Heart right ventricle (tissue), 16 donors: ENCODE measurements around the gene SCRN2. TPM values are rescaled to one million over a fixed set of nuclear protein-coding genes. Genes with fewer than 3 reads are reported as not detected.

ENCODE experiments used
- ATAC-seq, 8 donors: fragments of 200-7000 bp; cut with Tn5 transposase; one replicate each; pipeline ENCODE4 v1.9.1; 2020; ENCODE audit warnings: mild to moderate bottlenecking in 8 of 8, moderate library complexity in 8 of 8, moderate number of reproducible peaks in 1 of 8
- DNase-seq, 2 donors: peaks; one replicate each; pipeline ENCODE4 v3.0.0-alpha.2; 2020
- H3K27ac ChIP-seq, 10 donors: fragments of 200-600 bp; sonication (generic) in 2 of 10; one replicate each; pipeline versions ENCODE4 v1.5.0 to v1.8.0; 2020 to 2022; ENCODE audit warnings: mild to moderate bottlenecking in 3 of 10
- H3K27me3 ChIP-seq, 7 donors: fragments of 200-600 bp; one replicate each; pipeline ENCODE4 v1.8.0; 2021 to 2022; ENCODE audit warnings: mild to moderate bottlenecking in 2 of 7
- H3K36me3 ChIP-seq, 9 donors: fragments of 200-600 bp; sonication (generic) in 1 of 9; one replicate each; pipeline versions ENCODE4 v1.5.0 to v1.8.0; 2020 to 2022; ENCODE audit warnings: mild to moderate bottlenecking in 2 of 9
- H3K4me1 ChIP-seq, 9 donors: fragments of 200-600 bp; sonication (generic) in 1 of 9; one replicate each; pipeline versions ENCODE4 v1.5.0 to v1.8.0; 2020 to 2022; ENCODE audit warnings: mild to moderate bottlenecking in 4 of 9
- H3K4me3 ChIP-seq, 10 donors: fragments of 200-600 bp; sonication (generic) in 2 of 10; one replicate each; pipeline versions ENCODE4 v1.5.0 to v1.8.0; 2020 to 2022; ENCODE audit warnings: mild to moderate bottlenecking in 7 of 10, moderate library complexity in 2 of 10
- H3K9me3 ChIP-seq, 11 donors: fragments of 200-600 bp in 10 of 11; sonication (generic) in 2 of 11; one replicate each; pipeline versions ENCODE4 v1.5.0 to v1.8.0; 2013 to 2022; ENCODE audit warnings: mild to moderate bottlenecking in 2 of 11, control low read depth in 1 of 11, moderate library complexity in 1 of 11
- WGBS, 2 donors: extraction: QIAGEN DNeasy Blood & Tissue Kit; methylation state at CpG; one replicate each; pipeline ENCODE4 v1.1.7; 2013; ENCODE audit warnings: inconsistent platforms in 1 of 2; 5-methylcytosine and 5-hydroxymethylcytosine counted together
- intact Hi-C, 10 donors: fragments of 100-400 bp; cut with DNase I; formaldehyde crosslinking; loops; one replicate each; pipeline versions ENCODE4 v1.11.1 to v1.14.2; 2022
- polyA plus RNA-seq, 2 donors: library from polyadenylated mRNA; stranded (reverse); fragments of 200-250 nt; gene quantifications; one replicate each; pipeline ENCODE4 v1.2.3, GENCODE V29; 2013
- total RNA-seq, 10 donors: library from RNA; stranded (reverse); fragmentation: NEBNext Ultra II Directional in 3 of 10; extraction: Animal tissue kit (Norgen Biotek cat#: 25700) in 3 of 10; gene quantifications; one replicate each; pipeline versions ENCODE4 v1.2.1 to v1.2.4, GENCODE V29; 2021 to 2023
- TF ChIP-seq, protein P1 (sequence below), 9 donors: fragments of 200-600 bp; sonication (generic) in 2 of 9; IDR thresholded peaks; one replicate each; pipeline versions ENCODE4 v1.5.0 to v1.8.0; 2021 to 2022; ENCODE audit warnings: antibody characterized with exemption in 9 of 9, mild to moderate bottlenecking in 5 of 9, moderate library complexity in 1 of 9
- donor health status: Arrhythmogenic right ventricular cardiomyopathy.
- donor health status: ischemic (EF 13 %, LVEDD 7.1; RV severe dilation, severe dysfunction).
- donor health status: healthy with polysubstance abuse.
- donor health status: DM: no; HTN: yes; CAD: no.
- donor health status: DM: no; HTN: no; CAD: no.
- donor health status: ischemic (EF 25% LVEDD 6.9; RV normal size, moderate dysfunction).
- donor health status: ischemic (EF 25% LVEDD 5.7; RV mildly dilated, moderate dysfunction).
- donor health status: healthy.
- donor health status: DM: yes; HTN: yes; CAD: no.
- donor health status: Ischemic cardiomyopathy.
- donor health status: ischemic (EF 35%, LVEDD 5.7; RV mildly dilated, moderate dysfunction).
- donor health status: nonischemic (EF 11% LVEDD 7.7; RV severe dilation, severe dysfunction).
- donor health status: DM: yes; HTN: yes; CAD: no.
- donor health status: PGD.
- donor health status: ischemic (EF 29% LVEDD 5.4; RV normal size, mild dysfunction).
- donor health status: nonischemic (EF 23%, LVEDD 6.1; RV moderate dilation, normal function).

SCRN2 gene
- total and polyA plus RNA-seq, 12 donors = 20.6 to 82.5 (median 34.5) TPM

DNA sequence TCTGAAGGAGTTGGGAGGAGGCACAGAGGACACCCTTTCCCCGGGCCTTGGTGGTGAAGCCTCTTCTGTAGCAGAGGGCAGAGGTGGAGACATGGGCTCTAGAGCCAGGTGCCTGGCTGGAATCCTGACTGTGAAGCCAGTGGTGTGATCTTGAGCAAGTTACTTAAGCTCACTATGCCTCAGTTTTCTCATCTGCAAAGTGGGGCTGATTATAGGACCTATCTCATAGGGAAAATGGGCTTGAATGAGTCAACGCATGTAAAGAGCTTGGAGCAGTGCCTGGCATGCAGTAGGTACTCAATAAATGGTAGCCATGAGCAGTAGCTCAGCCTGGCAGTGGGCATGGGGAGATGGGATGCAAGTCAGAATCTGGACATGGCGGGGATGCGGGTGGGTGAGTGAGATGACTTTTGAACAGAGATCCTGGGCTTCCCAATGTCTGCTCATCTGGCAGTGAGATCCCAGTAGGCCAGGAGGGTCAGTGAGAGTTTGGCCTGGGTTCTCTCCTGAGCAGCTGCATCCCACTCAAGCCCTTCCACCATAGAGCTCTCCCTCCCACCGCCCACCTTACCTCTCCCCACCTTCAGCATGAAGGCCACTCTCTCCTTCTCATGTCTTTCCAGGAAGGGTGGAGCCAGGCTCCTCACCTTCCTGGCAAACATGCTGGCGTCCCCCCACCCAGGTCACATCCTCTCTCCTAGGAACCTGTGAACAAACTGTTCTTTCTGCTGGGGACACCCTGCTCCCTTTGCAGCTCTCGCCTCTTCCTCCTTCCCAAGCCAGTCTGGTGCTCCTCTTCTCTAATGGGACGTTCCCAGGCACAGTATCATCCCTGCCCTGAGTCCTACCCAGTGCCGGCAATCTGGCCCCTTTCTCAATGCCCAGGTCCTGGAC, 41.9 kb upstream of the SCRN2 start:
- Histone ChIP-seq H3K36me3 (no peaks in the 10 kb centered on the region), H3K4me3 (peak overlapping the region in 1 of 10 donors; percentile 19), H3K27ac (peak overlapping the region in 3 of 10 donors; percentile 16 to 50 (median 33)), H3K4me1 (peaks cover 0 to 31% (median 5%) of the 10 kb centered on the region in 9 donors), H3K27me3 (peaks cover 0 to 9% (median 3%) of the 10 kb centered on the region in 7 donors), H3K9me3 (no peaks in the 10 kb centered on the region)
- no peak for DNase-seq
- peak in 4 of 8 donors; percentile 25 to 74 (median 32) for ATAC-seq
- TF ChIP-seq, protein P1, sequence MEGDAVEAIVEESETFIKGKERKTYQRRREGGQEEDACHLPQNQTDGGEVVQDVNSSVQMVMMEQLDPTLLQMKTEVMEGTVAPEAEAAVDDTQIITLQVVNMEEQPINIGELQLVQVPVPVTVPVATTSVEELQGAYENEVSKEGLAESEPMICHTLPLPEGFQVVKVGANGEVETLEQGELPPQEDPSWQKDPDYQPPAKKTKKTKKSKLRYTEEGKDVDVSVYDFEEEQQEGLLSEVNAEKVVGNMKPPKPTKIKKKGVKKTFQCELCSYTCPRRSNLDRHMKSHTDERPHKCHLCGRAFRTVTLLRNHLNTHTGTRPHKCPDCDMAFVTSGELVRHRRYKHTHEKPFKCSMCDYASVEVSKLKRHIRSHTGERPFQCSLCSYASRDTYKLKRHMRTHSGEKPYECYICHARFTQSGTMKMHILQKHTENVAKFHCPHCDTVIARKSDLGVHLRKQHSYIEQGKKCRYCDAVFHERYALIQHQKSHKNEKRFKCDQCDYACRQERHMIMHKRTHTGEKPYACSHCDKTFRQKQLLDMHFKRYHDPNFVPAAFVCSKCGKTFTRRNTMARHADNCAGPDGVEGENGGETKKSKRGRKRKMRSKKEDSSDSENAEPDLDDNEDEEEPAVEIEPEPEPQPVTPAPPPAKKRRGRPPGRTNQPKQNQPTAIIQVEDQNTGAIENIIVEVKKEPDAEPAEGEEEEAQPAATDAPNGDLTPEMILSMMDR (IDR thresholded peaks at IDR 0.05) = no peak
- intact Hi-C loops = no loop called here
- 82 to 85% methylated on average over 9 of the region's 9 CpGs for WGBS, 2 donors

DNA sequence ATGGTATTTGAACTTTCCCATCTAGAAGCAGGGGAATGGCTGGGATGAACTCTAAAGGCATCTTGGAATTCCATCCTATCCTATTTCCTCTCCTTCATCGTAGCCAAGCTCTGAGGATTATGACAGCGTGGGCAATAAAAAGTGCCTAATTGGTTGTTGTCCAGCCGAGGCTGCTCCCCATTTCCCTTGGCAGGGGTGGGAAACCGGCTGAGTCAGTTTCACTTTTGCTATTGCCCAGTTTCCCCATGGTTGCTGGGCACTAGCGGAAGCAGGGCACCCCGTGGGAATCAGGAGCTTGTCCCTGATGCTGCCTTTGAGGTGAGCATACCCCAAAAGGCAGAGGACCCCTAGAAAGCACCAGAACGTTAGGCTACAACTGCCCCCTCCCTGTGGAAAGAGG, 41.2 kb upstream of the SCRN2 start:
- H3K4me1 ChIP-seq = peaks cover 0 to 31% (median 5%) of the 10 kb centered on the region in 9 donors
- H3K4me3 ChIP-seq = peak overlapping the region in 2 of 10 donors; percentile 19
- ATAC-seq (peak in 6 of 8 donors; percentile 13 to 53 (median 36)), DNase-seq (no peak)
- TF ChIP-seq, protein P1 (IDR thresholded peaks at IDR 0.05) = no peak
- no peaks in the 10 kb centered on the region for H3K9me3 ChIP-seq
- peak overlapping the region in 4 of 10 donors; percentile 15 to 50 (median 24) for H3K27ac ChIP-seq
- intact Hi-C loops = no loop called here
- WGBS, 2 donors = 44 to 50% methylated on average over 7 of the region's 7 CpGs
- no peaks in the 10 kb centered on the region for H3K36me3 ChIP-seq
- H3K27me3 ChIP-seq = peaks cover 0 to 16% (median 4%) of the 10 kb centered on the region in 7 donors

DNA sequence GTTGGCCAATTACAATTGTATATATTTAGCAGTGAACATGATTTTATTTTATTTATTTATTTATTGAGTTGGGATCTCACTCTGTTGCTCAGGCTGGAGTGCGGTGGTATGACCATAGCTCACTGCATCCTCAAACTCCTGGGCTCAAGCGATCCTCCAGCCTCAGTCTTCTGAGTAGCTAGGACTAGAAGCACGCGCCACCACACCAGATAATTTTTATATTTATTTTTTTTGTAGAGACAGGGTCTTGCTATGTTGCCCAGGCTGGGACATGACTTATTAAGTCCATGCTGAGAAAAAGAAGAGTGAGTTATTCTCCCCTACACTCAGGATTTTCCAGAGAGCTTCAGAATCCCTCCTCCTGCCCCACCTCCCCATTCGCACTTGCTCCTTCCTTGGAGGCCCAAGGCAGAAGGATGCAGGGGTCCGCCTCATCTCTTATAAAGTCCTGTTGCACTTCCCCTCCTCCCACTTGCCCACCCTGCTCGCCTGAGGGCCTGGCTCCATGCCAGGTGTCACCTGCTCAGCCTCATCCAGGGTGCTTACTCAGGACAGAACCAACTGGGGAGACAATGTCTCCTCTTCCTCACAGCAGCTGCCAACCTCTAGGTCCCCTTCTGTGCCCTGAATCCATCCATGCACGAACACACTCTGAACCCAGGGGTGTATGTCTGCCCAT, 38.8 kb upstream of the SCRN2 start:
- ATAC-seq (no peak), DNase-seq (no peak)
- Histone ChIP-seq H3K27me3 (peaks cover 0 to 31% (median 18%) of the 10 kb centered on the region in 7 donors), H3K27ac (no peak overlapping the region), H3K9me3 (no peaks in the 10 kb centered on the region), H3K4me3 (no peak overlapping the region), H3K4me1 (peaks cover 0 to 24% (median 3%) of the 10 kb centered on the region in 9 donors), H3K36me3 (no peaks in the 10 kb centered on the region)
- intact Hi-C loops = no loop called here
- TF ChIP-seq, protein P1 (IDR thresholded peaks at IDR 0.05) = no peak
- WGBS, 2 donors = 83% methylated on average over 8 of the region's 8 CpGs

DNA sequence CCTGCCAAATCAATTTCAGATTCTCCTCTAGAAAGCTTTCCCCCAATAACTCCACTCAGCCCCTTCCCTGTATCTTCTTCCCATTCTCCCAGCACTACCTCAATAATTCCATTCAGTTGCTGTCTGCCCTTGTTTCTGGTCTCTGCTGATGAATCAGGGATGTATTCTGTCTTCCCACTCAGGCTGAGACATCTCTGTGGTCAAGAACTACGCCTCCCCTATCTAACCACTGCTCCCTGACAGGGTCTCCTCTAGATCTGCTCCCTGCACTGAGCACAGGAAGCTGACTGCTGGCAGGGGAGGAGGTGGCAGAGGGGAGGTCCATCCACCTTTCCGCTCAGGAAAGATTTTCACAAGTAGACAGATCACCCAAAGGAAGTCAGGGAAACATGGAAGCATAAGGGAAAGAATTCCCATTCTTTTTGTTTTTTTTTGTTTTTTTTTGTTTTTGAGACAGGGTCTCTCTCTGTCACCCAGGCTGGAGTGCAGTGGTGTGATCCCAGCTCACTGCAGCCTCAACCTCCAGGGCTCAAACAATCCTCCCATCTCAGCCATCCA, 38.0 kb upstream of the SCRN2 start:
- TF ChIP-seq, protein P1 (IDR thresholded peaks at IDR 0.05) = no peak
- 65 to 68% methylated on average over 2 of the region's 2 CpGs for WGBS, 2 donors
- ATAC-seq (no peak), DNase-seq (no peak)
- Histone ChIP-seq H3K4me1 (peaks cover 0 to 20% (median 0%) of the 10 kb centered on the region in 9 donors), H3K27me3 (peaks cover 0 to 38% (median 22%) of the 10 kb centered on the region in 7 donors), H3K27ac (no peak overlapping the region), H3K9me3 (no peaks in the 10 kb centered on the region), H3K36me3 (no peaks in the 10 kb centered on the region), H3K4me3 (no peak overlapping the region)
- intact Hi-C loops = no loop called here
